ENCODE measurements around the gene LYPD6. TPM values are rescaled to one million over a fixed set of nuclear protein-coding genes. Genes with fewer than 3 reads are reported as not detected.

LYPD6 gene
- total and polyA plus RNA-seq, 4 donors = 0.15 to 0.42 (median 0.23) TPM

- TF ChIP-seq SP1 (IDR thresholded peaks at IDR 0.05) = no peak
- TF ChIP-seq, protein P1, sequence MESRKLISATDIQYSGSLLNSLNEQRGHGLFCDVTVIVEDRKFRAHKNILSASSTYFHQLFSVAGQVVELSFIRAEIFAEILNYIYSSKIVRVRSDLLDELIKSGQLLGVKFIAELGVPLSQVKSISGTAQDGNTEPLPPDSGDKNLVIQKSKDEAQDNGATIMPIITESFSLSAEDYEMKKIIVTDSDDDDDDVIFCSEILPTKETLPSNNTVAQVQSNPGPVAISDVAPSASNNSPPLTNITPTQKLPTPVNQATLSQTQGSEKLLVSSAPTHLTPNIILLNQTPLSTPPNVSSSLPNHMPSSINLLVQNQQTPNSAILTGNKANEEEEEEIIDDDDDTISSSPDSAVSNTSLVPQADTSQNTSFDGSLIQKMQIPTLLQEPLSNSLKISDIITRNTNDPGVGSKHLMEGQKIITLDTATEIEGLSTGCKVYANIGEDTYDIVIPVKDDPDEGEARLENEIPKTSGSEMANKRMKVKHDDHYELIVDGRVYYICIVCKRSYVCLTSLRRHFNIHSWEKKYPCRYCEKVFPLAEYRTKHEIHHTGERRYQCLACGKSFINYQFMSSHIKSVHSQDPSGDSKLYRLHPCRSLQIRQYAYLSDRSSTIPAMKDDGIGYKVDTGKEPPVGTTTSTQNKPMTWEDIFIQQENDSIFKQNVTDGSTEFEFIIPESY (IDR thresholded peaks at IDR 0.05) = no peak
- no peak for TF ChIP-seq MAX (IDR thresholded peaks at IDR 0.05)
- TF ChIP-seq FOXA1 (IDR thresholded peaks at IDR 0.05) = no peak
- TF ChIP-seq ATF3 (IDR thresholded peaks at IDR 0.05) = no peak
- no peak for TF ChIP-seq EGR1 (IDR thresholded peaks at IDR 0.05; ENCODE audit: low read depth in 2 of 2)
Observed at GRCh38 chr2:149389506-149390167, 59.2 kb downstream of the LYPD6 start (continued).

GRCh38 chr2:149393614-149394013 is 63.2 kb downstream of the LYPD6 start:
- TF ChIP-seq EGR1 (IDR thresholded peaks at IDR 0.05; ENCODE audit: low read depth in 2 of 2) = no peak
- no peak for TF ChIP-seq NR2F2 (IDR thresholded peaks at IDR 0.05)
- TF ChIP-seq FOXA1 (IDR thresholded peaks at IDR 0.05) = no peak
- no peak for TF ChIP-seq HNF4G (IDR thresholded peaks at IDR 0.05)
- no peak for TF ChIP-seq YY1 (IDR thresholded peaks at IDR 0.05)
- TF ChIP-seq, protein P1 (IDR thresholded peaks at IDR 0.05) = no peak
- no peak for TF ChIP-seq JUND (IDR thresholded peaks at IDR 0.05)
- no peak for TF ChIP-seq RXRA (IDR thresholded peaks at IDR 0.05)
- Histone ChIP-seq H3K4me1 (ENCODE audit: control insufficient read depth in 4 of 4, insufficient read depth in 4 of 4, low read length in 3 of 4) (no peaks in the 10 kb centered on the region), H3K27ac (ENCODE audit: low read depth in 1 of 2, low read length in 2 of 2) (no peak overlapping the region), H3K27me3 (ENCODE audit: control insufficient read depth in 4 of 4, insufficient read depth in 4 of 4, low read length in 3 of 4) (no peaks in the 10 kb centered on the region), H3K4me3 (ENCODE audit: low read depth in 1 of 3, low read length in 3 of 3) (no peak overlapping the region), H3K9ac (ENCODE audit: low read depth in 1 of 2, low read length in 2 of 2) (no peak overlapping the region), H3K9me3 (ENCODE audit: control insufficient read depth in 4 of 4, low read length in 3 of 4) (no peaks in the 10 kb centered on the region), H3K36me3 (ENCODE audit: control insufficient read depth in 4 of 4, insufficient read depth in 3 of 4, low read depth in 1 of 4, low read length in 3 of 4) (no peaks in the 10 kb centered on the region)
- WGBS = 88% methylated on average over 4 of the region's 4 CpGs
- DNase-seq (ENCODE audit: low spot score) = no peak

DNA sequence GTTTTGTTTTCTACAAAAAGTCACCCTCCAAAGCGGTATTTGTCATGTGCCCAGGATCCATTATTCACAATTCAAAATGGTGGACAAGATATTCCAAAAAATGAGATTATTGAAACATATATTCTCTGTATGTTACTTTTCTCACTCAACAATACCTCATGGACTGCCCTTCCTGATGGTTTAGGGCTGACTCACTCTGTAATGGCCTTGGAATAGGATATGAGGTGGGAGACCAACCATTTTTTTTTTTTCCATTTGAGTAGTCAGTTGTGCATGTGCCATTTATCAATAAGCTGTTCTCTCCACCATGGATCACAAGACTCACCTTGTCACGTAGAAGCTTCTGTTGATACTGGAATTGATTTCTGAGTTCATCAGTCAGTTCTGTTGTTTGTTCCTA is 64.5 kb downstream of the LYPD6 start:
- no peaks in the 10 kb centered on the region for H3K9me3 ChIP-seq (ENCODE audit: control insufficient read depth in 4 of 4, low read length in 3 of 4)
- no peak overlapping the region for H3K4me3 ChIP-seq (ENCODE audit: low read depth in 1 of 3, low read length in 3 of 3)
- no peaks in the 10 kb centered on the region for H3K4me1 ChIP-seq (ENCODE audit: control insufficient read depth in 4 of 4, insufficient read depth in 4 of 4, low read length in 3 of 4)
- H3K9ac ChIP-seq (ENCODE audit: low read depth in 1 of 2, low read length in 2 of 2) = no peak overlapping the region
- DNase-seq (ENCODE audit: low spot score) = no peak
- TF ChIP-seq, protein P2, sequence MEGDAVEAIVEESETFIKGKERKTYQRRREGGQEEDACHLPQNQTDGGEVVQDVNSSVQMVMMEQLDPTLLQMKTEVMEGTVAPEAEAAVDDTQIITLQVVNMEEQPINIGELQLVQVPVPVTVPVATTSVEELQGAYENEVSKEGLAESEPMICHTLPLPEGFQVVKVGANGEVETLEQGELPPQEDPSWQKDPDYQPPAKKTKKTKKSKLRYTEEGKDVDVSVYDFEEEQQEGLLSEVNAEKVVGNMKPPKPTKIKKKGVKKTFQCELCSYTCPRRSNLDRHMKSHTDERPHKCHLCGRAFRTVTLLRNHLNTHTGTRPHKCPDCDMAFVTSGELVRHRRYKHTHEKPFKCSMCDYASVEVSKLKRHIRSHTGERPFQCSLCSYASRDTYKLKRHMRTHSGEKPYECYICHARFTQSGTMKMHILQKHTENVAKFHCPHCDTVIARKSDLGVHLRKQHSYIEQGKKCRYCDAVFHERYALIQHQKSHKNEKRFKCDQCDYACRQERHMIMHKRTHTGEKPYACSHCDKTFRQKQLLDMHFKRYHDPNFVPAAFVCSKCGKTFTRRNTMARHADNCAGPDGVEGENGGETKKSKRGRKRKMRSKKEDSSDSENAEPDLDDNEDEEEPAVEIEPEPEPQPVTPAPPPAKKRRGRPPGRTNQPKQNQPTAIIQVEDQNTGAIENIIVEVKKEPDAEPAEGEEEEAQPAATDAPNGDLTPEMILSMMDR (IDR thresholded peaks at IDR 0.05; ENCODE audit: low read depth, low read length, missing input control) = no peak
- TF ChIP-seq, protein P3, sequence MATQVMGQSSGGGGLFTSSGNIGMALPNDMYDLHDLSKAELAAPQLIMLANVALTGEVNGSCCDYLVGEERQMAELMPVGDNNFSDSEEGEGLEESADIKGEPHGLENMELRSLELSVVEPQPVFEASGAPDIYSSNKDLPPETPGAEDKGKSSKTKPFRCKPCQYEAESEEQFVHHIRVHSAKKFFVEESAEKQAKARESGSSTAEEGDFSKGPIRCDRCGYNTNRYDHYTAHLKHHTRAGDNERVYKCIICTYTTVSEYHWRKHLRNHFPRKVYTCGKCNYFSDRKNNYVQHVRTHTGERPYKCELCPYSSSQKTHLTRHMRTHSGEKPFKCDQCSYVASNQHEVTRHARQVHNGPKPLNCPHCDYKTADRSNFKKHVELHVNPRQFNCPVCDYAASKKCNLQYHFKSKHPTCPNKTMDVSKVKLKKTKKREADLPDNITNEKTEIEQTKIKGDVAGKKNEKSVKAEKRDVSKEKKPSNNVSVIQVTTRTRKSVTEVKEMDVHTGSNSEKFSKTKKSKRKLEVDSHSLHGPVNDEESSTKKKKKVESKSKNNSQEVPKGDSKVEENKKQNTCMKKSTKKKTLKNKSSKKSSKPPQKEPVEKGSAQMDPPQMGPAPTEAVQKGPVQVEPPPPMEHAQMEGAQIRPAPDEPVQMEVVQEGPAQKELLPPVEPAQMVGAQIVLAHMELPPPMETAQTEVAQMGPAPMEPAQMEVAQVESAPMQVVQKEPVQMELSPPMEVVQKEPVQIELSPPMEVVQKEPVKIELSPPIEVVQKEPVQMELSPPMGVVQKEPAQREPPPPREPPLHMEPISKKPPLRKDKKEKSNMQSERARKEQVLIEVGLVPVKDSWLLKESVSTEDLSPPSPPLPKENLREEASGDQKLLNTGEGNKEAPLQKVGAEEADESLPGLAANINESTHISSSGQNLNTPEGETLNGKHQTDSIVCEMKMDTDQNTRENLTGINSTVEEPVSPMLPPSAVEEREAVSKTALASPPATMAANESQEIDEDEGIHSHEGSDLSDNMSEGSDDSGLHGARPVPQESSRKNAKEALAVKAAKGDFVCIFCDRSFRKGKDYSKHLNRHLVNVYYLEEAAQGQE (IDR thresholded peaks at IDR 0.05) = no peak
- TF ChIP-seq NR2F2 (IDR thresholded peaks at IDR 0.05) = no peak
- no peak for TF ChIP-seq ATF3 (IDR thresholded peaks at IDR 0.05)
- TF ChIP-seq RXRA (IDR thresholded peaks at IDR 0.05) = no peak
- TF ChIP-seq RAD21 (IDR thresholded peaks at IDR 0.05) = no peak
- TF ChIP-seq HNF4A (conservative IDR thresholded peaks at IDR 0.05) = no peak
- no peak for TF ChIP-seq HNF4G (IDR thresholded peaks at IDR 0.05)
- TF ChIP-seq YY1 (IDR thresholded peaks at IDR 0.05) = no peak
- no peak for TF ChIP-seq EGR1 (IDR thresholded peaks at IDR 0.05; ENCODE audit: low read depth in 2 of 2)
- no peak for TF ChIP-seq GABPA (IDR thresholded peaks at IDR 0.05 in 1 of 2, conservative IDR thresholded peaks at IDR 0.05 in 1 of 2)
- H3K27me3 ChIP-seq (ENCODE audit: control insufficient read depth in 4 of 4, insufficient read depth in 4 of 4, low read length in 3 of 4) = no peaks in the 10 kb centered on the region
- 86% methylated on average over 2 of the region's 2 CpGs for WGBS
- H3K27ac ChIP-seq (ENCODE audit: low read depth in 1 of 2, low read length in 2 of 2) = no peak overlapping the region
- H3K36me3 ChIP-seq (ENCODE audit: control insufficient read depth in 4 of 4, insufficient read depth in 3 of 4, low read depth in 1 of 4, low read length in 3 of 4) = no peaks in the 10 kb centered on the region

Data from liver (tissue), 9 donors.